DMS79 (cell line): ENCODE data around the gene IGSF6.
A peak's percentile ranks its signal among the peaks of the same experiment; 100 is the strongest.
"Not testable (repeated sequence)": the region's sequence is repeated elsewhere in the genome, so short reads cannot be mapped to it uniquely, and the experiment has no call there.

ENCODE experiments used
- DNase-seq: peaks from one replicate; lab custom pipeline; 2025; lab: John Stamatoyannopoulos, UW

Gene IGSF6

DNA sequence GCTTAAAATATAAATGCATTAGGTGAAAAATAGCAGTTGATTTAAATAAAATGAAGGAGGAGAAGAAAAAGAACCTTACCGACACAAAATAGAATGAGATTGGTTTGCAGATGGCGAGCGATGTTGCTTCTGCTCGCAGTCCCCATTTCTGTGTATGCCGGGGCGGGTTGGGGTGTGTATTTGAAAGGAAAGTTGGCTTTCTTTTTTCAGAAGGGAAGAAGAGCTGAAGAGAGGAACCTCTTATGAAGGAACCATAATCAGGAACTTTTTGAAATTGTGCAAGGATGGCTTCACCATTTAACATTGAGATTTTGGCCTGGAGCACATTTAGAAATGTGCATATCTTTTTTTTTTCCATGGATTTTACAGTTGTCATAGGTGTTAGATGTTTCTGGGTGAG, at the start of gene IGSF6:
IGSF6 (minus strand) TSS at position 156 of the 400 bp plus-strand sequence; CDS start at position 146, 10 bp downstream.
- DNase-seq = no peak

DNA sequence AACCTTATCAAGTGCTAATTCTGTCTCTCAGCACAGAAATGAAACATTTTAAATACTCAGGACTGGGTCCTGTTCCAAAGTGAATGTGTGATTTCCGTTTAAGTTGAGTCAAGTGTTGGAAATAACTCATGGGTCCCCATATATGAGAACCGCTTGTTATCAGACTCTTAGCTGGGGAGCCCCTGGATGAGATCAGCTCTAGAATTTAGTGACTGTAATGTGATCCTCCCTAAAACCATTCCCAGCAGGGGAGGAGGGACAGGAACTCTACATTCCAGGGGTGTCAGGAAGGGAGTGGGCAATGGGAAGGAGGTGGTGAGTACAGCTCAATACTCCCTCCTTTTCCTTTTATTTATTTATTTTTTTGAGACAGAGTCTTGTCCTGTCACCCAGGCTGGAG, 48.9 kb upstream of the IGSF6 start:
- DNase-seq = no peak

DNA sequence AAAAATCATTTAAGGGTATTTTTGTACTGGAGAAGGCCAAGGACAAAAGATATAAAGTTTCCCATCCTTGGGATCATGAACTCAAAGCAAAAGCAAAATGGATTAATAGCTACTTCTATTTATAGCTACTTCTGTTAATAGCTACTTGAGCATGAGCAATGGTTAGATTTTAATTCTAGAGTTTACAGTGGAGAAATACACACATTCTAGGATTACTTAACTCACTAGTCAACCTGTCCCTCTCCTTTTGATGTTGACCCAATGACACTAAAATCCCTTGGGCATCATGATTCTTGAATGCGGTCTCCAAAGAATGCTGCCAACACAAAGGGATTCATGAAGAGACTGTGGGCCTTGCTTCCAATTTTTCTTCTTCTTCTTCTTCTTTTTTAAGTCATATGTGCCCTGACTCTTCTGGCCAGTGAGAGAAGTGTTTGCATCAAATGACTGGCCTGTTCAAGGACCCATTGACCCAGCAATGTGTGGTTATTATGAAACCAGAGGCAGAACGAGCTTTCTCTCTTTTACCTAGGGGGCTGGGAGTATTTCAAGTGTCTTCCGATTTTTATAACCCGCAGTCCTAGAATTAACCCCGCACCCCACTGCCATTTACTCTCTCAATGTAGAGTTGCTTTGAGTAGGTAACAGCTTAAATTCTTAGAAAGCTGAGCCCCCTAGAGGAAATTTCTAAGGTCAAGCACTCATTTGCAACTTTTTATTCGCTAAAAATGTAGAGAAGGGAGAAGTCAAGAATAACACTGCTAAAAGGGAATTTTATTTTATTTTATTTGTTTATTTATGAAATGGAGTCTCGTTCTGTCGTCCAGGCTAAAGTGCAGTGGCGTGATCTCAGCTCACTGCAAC, 46.0 kb upstream of the IGSF6 start:
- peak; percentile 48 for DNase-seq

GRCh38 chr16:21697032-21697431, 44.6 kb upstream of the IGSF6 start:
- no peak for DNase-seq

DNA sequence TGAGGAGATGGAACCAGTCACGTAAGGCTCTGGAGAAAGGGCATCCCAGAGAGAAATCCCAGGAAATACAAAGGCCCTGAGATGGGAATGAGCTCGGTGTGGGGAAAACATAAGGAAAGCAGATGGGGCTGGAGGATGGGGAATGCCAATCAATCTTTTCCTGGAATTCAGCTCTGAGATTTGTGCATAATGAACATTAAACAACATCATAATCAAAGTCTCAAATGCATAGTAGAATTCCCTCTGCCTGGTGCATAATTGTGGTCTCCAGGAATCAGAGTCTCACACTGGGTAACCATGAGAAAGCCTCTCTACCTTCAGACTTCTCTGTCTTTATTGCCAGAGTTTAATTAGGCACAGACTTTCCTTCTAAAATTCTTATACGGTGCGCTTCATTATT, 42.2 kb upstream of the IGSF6 start:
- no peak for DNase-seq

- not testable (repeated sequence) for DNase-seq
Measured at GRCh38 chr16:21690967-21691366, 38.6 kb upstream of the IGSF6 start.

GRCh38 chr16:21689107-21689506, 36.7 kb upstream of the IGSF6 start:
- DNase-seq = no peak

DNA sequence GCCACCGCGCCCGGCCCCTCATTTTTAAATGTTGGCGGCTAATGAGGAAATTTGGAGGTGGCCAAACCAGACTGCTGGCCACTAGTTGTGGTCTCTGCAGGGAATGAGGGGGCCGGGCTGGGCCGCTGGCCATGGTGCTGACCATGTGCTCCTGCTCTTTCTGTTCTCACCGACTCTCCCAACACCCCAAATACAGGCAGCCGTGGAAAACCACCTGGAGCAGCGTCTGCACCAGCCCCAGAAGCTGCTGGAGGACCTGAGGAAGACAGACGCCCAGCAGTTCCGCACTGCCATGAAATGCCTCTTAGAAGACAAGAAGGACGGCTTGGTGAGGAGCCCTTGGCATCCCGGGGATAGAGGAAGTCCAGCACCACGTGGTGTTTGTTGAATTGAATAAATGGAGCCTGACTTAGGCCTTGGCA, 32.6 kb upstream of the IGSF6 start:
- no peak for DNase-seq

GRCh38 chr16:21684199-21684598, 31.8 kb upstream of the IGSF6 start:
- DNase-seq = no peak

GRCh38 chr16:21683184-21683583, 30.8 kb upstream of the IGSF6 start:
- DNase-seq = no peak

GRCh38 chr16:21680714-21681113, 28.3 kb upstream of the IGSF6 start:
- not testable (repeated sequence) for DNase-seq

DNA sequence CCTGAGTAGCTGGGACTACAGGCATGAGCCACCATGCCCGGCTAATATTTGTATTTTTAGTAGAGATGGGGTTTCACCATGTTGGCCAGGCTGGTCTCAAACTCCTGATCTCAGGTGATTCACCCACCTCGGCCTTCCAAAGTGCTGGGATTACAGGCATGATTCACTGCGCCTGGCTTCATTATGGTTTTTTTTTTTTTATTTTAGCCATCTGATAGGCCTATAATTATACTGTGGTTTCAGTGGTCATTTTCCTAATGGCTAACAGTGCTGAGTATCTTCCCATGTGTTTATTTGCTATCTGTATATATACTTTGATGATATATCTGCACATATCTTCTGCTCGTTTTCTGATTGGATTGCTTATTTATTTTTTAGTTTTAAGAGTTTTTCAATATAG, 22.0 kb upstream of the IGSF6 start:
- DNase-seq = not testable (repeated sequence)

DNA sequence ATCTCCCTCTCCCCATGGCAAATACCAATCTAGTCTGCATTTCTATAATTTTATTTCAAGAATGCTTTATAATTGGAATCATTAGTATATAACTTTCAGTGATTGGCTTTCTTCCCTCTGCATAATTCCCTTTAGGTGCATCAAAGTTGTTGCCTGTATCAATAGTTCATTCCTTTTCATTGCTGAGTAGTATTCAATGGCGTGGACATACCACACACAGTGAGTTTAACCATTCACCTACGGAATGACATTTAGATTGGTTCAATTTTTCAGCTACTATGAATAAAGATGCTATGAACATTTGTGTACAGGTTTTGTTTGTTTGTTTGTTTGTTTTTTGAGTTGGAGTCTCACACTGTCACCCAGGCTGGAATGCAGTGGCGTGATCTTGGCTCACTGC, 21.1 kb upstream of the IGSF6 start:
- no peak for DNase-seq

GRCh38 chr16:21667575-21667974, 15.2 kb upstream of the IGSF6 start:
- no peak for DNase-seq

- DNase-seq = no peak
Measured at GRCh38 chr16:21666772-21667171, 14.4 kb upstream of the IGSF6 start.

GRCh38 chr16:21664801-21665492, 12.5 kb upstream of the IGSF6 start:
- DNase-seq = no peak

DNA sequence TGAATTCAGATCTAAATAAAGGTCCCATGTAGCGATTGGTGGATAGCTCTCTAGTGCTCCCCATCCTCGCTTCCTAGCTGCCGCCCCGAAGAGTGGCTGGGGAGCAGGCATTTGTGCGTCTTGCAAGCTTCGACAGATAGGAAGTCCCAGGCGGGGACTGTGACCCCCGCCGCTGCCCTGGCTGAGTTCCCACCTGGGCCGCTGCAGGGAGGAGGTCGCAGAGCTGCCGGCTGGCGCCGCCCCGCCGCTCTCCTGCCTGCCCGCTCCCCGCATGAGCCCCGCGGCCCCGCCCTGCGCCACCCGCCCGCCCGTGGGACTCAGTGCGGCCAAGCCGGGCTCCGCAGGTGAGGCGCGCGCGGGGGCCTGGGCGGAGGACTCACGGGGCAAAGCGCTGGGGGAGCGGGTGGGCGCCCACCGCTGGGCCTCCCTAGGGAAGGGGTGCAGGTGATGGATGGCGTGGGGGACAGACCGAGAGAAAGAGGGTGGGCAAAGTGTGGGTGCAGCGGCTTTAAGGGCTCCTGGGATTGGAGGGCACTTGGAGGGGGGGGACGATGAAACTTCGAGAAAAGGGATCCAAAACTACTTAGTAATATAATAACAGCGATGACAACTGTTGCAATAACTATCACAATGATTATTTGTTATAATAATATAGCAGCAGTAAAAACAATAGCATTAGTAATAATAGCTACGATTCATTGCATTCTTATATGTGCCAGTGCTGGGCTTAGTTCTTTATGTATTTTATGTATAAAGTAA, 11.7 kb upstream of the IGSF6 start, which contains the start of gene OTOA:
OTOA (plus strand) TSS at position 80 of the 759 bp plus-strand sequence. CDS start 14,547 bp downstream, outside the sequence.
- no peak for DNase-seq

GRCh38 chr16:21659124-21659523, 6.7 kb upstream of the IGSF6 start:
- no peak for DNase-seq

- DNase-seq = no peak
Measured at GRCh38 chr16:21656795-21657768, 4.7 kb upstream of the IGSF6 start.

DNA sequence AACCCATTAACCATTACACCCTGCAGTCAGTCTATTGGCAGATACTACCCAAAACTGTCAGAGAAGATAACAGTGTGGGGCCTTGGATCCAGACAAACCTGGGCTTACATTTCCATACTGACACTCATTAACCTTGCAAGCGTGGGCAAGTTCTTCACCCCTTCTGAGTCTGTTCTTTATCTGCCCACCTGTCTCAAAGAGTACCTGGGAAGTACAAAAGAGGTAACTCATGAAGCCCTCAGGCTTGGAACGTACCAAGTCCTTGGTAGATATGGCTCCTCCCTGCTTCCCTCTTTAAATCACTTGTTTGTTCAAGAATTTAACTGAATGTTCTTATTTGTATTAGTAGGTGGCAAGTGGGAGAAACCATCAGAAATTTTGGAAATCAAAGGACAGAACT, 2.5 kb upstream of the IGSF6 start:
- DNase-seq = no peak

DNA sequence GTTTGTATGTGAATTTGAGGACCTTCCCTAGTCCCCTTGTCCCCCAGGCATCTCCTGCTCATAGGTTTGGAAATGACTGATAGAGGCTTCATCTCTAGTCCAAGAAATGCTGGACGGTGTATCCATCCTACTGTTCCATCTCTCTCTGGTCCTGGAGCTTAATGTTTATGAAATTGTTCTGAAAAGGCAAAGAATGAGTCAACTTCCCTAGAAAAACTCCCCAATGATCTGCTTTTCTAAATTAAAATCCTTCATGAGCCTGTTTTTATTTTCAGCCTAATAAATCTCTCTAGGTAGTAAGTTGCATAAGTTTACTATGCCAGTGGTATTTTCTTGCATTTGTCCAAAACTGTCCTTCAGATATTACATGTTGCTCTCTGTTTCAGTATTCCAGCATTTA, 2.1 kb upstream of the IGSF6 start:
- no peak for DNase-seq
